ENCODE measurements around the gene SDK2. TPM values are rescaled to one million over a fixed set of nuclear protein-coding genes. Genes with fewer than 3 reads are reported as not detected.

Gene SDK2
- total and polyA plus RNA-seq, 3 experiments from 2014 or later = 0.35 to 0.54 (median 0.44) TPM

- Mint-ChIP-seq H3K27me3 (peaks cover 7 to 10% of the 10 kb centered on the region in 2 donors), H3K27ac (no peak overlapping the region), H3K36me3 (no peaks in the 10 kb centered on the region), H3K4me1 (no peaks in the 10 kb centered on the region), H3K9me3 (no peaks in the 10 kb centered on the region), H3K4me3 (no peak overlapping the region)
- no peak for DNase-seq
- Histone ChIP-seq H3K4me3 (ENCODE audit: low read length) (no peak overlapping the region), H3K4me1 (ENCODE audit: insufficient read depth, low read length) (no peaks in the 10 kb centered on the region), H3K27me3 (ENCODE audit: insufficient read depth, low read length, poor library complexity, severe bottlenecking) (no peaks in the 10 kb centered on the region), H3K9me3 (ENCODE audit: low read length) (no peaks in the 10 kb centered on the region), H3K27ac (ENCODE audit: low read depth, low read length) (no peak overlapping the region), H3K36me3 (ENCODE audit: insufficient read depth, low read length) (no peaks in the 10 kb centered on the region)
- ChIA-PET CTCF (no interaction called here), POLR2A (no interaction called here)
Observed at GRCh38 chr17:73493956-73494926, 150.0 kb downstream of the SDK2 start.

GRCh38 chr17:73492821-73493814 lies 151.1 kb downstream of the SDK2 start:
- Histone ChIP-seq H3K36me3 (ENCODE audit: insufficient read depth, low read length) (no peaks in the 10 kb centered on the region), H3K27me3 (ENCODE audit: insufficient read depth, low read length, poor library complexity, severe bottlenecking) (no peaks in the 10 kb centered on the region), H3K9me3 (ENCODE audit: low read length) (no peaks in the 10 kb centered on the region), H3K27ac (ENCODE audit: low read depth, low read length) (no peak overlapping the region), H3K4me1 (ENCODE audit: insufficient read depth, low read length) (no peaks in the 10 kb centered on the region), H3K4me3 (ENCODE audit: low read length) (no peak overlapping the region)
- POLR2A ChIA-PET = no interaction called here
- H3K4me3 Mint-ChIP-seq = no peak overlapping the region
- H3K4me1 Mint-ChIP-seq = no peaks in the 10 kb centered on the region
- H3K27ac Mint-ChIP-seq = peak overlapping the region in 1 of 8 donors; percentile 85
- DNase-seq = no peak
- H3K36me3 Mint-ChIP-seq = no peaks in the 10 kb centered on the region
- CTCF ChIA-PET = no interaction called here
- H3K9me3 Mint-ChIP-seq = no peaks in the 10 kb centered on the region
- H3K27me3 Mint-ChIP-seq = peaks cover 7 to 10% of the 10 kb centered on the region in 2 donors

- H3K4me3 Mint-ChIP-seq = no peak overlapping the region
- H3K27me3 Mint-ChIP-seq = peaks cover 2 to 10% of the 10 kb centered on the region in 2 donors
- Histone ChIP-seq H3K27me3 (ENCODE audit: insufficient read depth, low read length, poor library complexity, severe bottlenecking) (no peaks in the 10 kb centered on the region), H3K9me3 (ENCODE audit: low read length) (no peaks in the 10 kb centered on the region), H3K4me3 (ENCODE audit: low read length) (no peak overlapping the region), H3K36me3 (ENCODE audit: insufficient read depth, low read length) (no peaks in the 10 kb centered on the region), H3K27ac (ENCODE audit: low read depth, low read length) (no peak overlapping the region), H3K4me1 (ENCODE audit: insufficient read depth, low read length) (no peaks in the 10 kb centered on the region)
- ChIA-PET CTCF (interaction anchor here (1.0 kb wide), 1 partner anchor 63 kb away, joined by 3 read pairs; no protein-coding TSS in a partner anchor), POLR2A (no interaction called here)
- no peaks in the 10 kb centered on the region for H3K36me3 Mint-ChIP-seq
- H3K4me1 Mint-ChIP-seq = no peaks in the 10 kb centered on the region
- H3K9me3 Mint-ChIP-seq = no peaks in the 10 kb centered on the region
- DNase-seq = no peak
- no peak overlapping the region for H3K27ac Mint-ChIP-seq
Observed at GRCh38 chr17:73492125-73492820, 152.0 kb downstream of the SDK2 start.

GRCh38 chr17:73491648-73492047 lies 152.6 kb downstream of the SDK2 start:
- no peaks in the 10 kb centered on the region for H3K36me3 ChIP-seq (ENCODE audit: insufficient read depth, low read length)
- ChIA-PET CTCF (interaction anchor here (1.0 kb wide), 1 partner anchor 62 kb away, joined by 3 read pairs; no protein-coding TSS in a partner anchor), POLR2A (no interaction called here)
- no peak overlapping the region for H3K27ac Mint-ChIP-seq
- no peaks in the 10 kb centered on the region for H3K36me3 Mint-ChIP-seq
- H3K4me3 ChIP-seq (ENCODE audit: low read length) = no peak overlapping the region
- H3K27ac ChIP-seq (ENCODE audit: low read depth, low read length) = no peak overlapping the region
- no peaks in the 10 kb centered on the region for H3K27me3 ChIP-seq (ENCODE audit: insufficient read depth, low read length, poor library complexity, severe bottlenecking)
- H3K27me3 Mint-ChIP-seq = peaks cover 0 to 10% of the 10 kb centered on the region in 2 donors
- no peak for DNase-seq
- no peaks in the 10 kb centered on the region for H3K9me3 Mint-ChIP-seq
- H3K4me1 Mint-ChIP-seq = no peaks in the 10 kb centered on the region
- H3K9me3 ChIP-seq (ENCODE audit: low read length) = no peaks in the 10 kb centered on the region
- no peak overlapping the region for H3K4me3 Mint-ChIP-seq
- no peaks in the 10 kb centered on the region for H3K4me1 ChIP-seq (ENCODE audit: insufficient read depth, low read length)

- Histone ChIP-seq H3K27ac (ENCODE audit: low read depth, low read length) (no peak overlapping the region), H3K27me3 (ENCODE audit: insufficient read depth, low read length, poor library complexity, severe bottlenecking) (no peaks in the 10 kb centered on the region), H3K4me3 (ENCODE audit: low read length) (no peak overlapping the region), H3K4me1 (ENCODE audit: insufficient read depth, low read length) (no peaks in the 10 kb centered on the region), H3K36me3 (ENCODE audit: insufficient read depth, low read length) (no peaks in the 10 kb centered on the region), H3K9me3 (ENCODE audit: low read length) (no peaks in the 10 kb centered on the region)
- Mint-ChIP-seq H3K36me3 (no peaks in the 10 kb centered on the region), H3K9me3 (peaks cover 0 to 4% (median 0%) of the 10 kb centered on the region in 5 donors), H3K4me3 (no peak overlapping the region), H3K27ac (no peak overlapping the region), H3K4me1 (no peaks in the 10 kb centered on the region), H3K27me3 (peaks cover 0 to 12% of the 10 kb centered on the region in 2 donors)
- POLR2A ChIA-PET = no interaction called here
- no peak for DNase-seq
- CTCF ChIA-PET = interaction anchor here (0.6 kb wide), 1 partner anchor 458 kb away, joined by 4 read pairs; no protein-coding TSS in a partner anchor
Observed at GRCh38 chr17:73490851-73491250, 153.4 kb downstream of the SDK2 start.

GRCh38 chr17:73489991-73490390 lies 154.3 kb downstream of the SDK2 start:
- Histone ChIP-seq H3K27me3 (ENCODE audit: insufficient read depth, low read length, poor library complexity, severe bottlenecking) (no peaks in the 10 kb centered on the region), H3K27ac (ENCODE audit: low read depth, low read length) (no peak overlapping the region), H3K9me3 (ENCODE audit: low read length) (no peaks in the 10 kb centered on the region), H3K36me3 (ENCODE audit: insufficient read depth, low read length) (no peaks in the 10 kb centered on the region), H3K4me3 (ENCODE audit: low read length) (no peak overlapping the region), H3K4me1 (ENCODE audit: insufficient read depth, low read length) (no peaks in the 10 kb centered on the region)
- Mint-ChIP-seq H3K36me3 (peaks cover 0 to 4% (median under 1%) of the 10 kb centered on the region in 3 donors), H3K27ac (no peak overlapping the region), H3K9me3 (peaks cover 3 to 10% (median 4%) of the 10 kb centered on the region in 5 donors), H3K4me1 (no peaks in the 10 kb centered on the region), H3K27me3 (peaks cover 0 to 12% of the 10 kb centered on the region in 2 donors), H3K4me3 (no peak overlapping the region)
- POLR2A ChIA-PET = no interaction called here
- DNase-seq = no peak
- CTCF ChIA-PET = no interaction called here

- Histone ChIP-seq H3K9me3 (ENCODE audit: low read length) (no peaks in the 10 kb centered on the region), H3K27ac (ENCODE audit: low read depth, low read length) (no peak overlapping the region), H3K36me3 (ENCODE audit: insufficient read depth, low read length) (no peaks in the 10 kb centered on the region), H3K4me3 (ENCODE audit: low read length) (no peak overlapping the region), H3K4me1 (ENCODE audit: insufficient read depth, low read length) (no peaks in the 10 kb centered on the region), H3K27me3 (ENCODE audit: insufficient read depth, low read length, poor library complexity, severe bottlenecking) (no peaks in the 10 kb centered on the region)
- POLR2A ChIA-PET = no interaction called here
- Mint-ChIP-seq H3K4me1 (no peaks in the 10 kb centered on the region), H3K27me3 (peaks cover 0 to 15% of the 10 kb centered on the region in 2 donors), H3K36me3 (peaks cover 0 to 8% (median 3%) of the 10 kb centered on the region in 3 donors), H3K27ac (no peak overlapping the region), H3K4me3 (no peak overlapping the region), H3K9me3 (peaks cover 3 to 13% (median 8%) of the 10 kb centered on the region in 5 donors)
- CTCF ChIA-PET = no interaction called here
- DNase-seq = no peak
Observed at GRCh38 chr17:73489333-73489732, 154.9 kb downstream of the SDK2 start.

Measured in CD8-positive, alpha-beta memory T cell (primary cell).